Testis (tissue), 2 donors: ENCODE measurements around the gene USE1.

ENCODE experiments used
- CTCF ChIP-seq, 3 experiments: fragments of 450-650 bp in 2 of 3; fragments of 200-600 bp in 1 of 3; sonication (generic) in 1 of 3; IDR thresholded peaks; one replicate each; pipeline ENCODE4 v1.5.1; 2016 to 2019; ENCODE audit warnings: antibody characterized with exemption in 3 of 3, mild to moderate bottlenecking in 2 of 3, moderate library complexity in 1 of 3
- POLR2A ChIP-seq: fragments of 450-650 bp; IDR thresholded peaks from one replicate; pipeline ENCODE4 v1.6.1; 2017; ENCODE audit warnings: antibody characterized with exemption, mild to moderate bottlenecking, moderate library complexity

DNA sequence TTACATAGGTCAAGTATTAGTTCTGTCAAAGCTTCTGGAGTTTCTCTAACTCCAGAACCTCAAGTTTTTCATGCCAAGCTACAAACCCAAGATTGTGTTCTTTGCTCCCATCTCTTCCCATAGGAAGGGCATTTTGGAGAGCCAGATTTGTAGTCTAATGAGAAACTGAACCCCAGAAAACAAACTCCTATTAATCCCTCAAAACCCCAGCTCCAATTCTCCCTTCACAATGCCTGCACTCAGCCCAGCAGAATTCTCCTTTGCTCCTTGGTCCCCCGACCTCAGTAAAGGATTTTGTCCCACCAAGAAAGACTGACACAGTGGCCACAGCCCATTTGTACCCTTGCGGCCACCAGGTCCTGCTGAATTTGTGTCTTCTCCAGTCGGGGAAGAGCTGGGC lies 41.0 kb downstream of the USE1 start:
- TF ChIP-seq CTCF (IDR thresholded peaks at IDR 0.05) (no peak), POLR2A (no peak)
